Natural killer cell (primary cell): ENCODE results near the gene GOLGA8M. TPM values are rescaled to one million over a fixed set of nuclear protein-coding genes. Genes with fewer than 3 reads are reported as not detected.
"Not testable (repeated sequence)": the region's sequence is repeated elsewhere in the genome, so short reads cannot be mapped to it uniquely, and the experiment has no call there.

Experiments
- ATAC-seq, 3 donors: fragments of 150-1000 bp in 2 of 3; fragments of 200-7000 bp in 1 of 3; cut with Tn5 transposase; 1 replicate in 1 of 3; 2 replicates in 2 of 3; pipeline ENCODE4 v1.10.0; 2021; ENCODE audit warnings: mild to moderate bottlenecking in 2 of 3, moderate library complexity in 2 of 3
- DNase-seq, 2 donors: peaks; one replicate each; pipeline versions ENCODE4 v3.0.0 to v3.0.0-alpha.2; 2013 to 2021; ENCODE audit warnings: mixed read lengths in 1 of 2
- H3K27ac ChIP-seq: one replicate; pipeline ENCODE4 v1.5.1; 2013; ENCODE audit warnings: mild to moderate bottlenecking, low read length
- H3K27me3 ChIP-seq: one replicate; pipeline ENCODE4 v1.6.1; 2013; ENCODE audit warnings: low read length; ENCODE audit not compliant: control insufficient read depth, insufficient read depth
- H3K36me3 ChIP-seq: one replicate; pipeline ENCODE4 v1.6.1; 2013; ENCODE audit warnings: low read length; ENCODE audit not compliant: control insufficient read depth, insufficient read depth
- H3K4me1 ChIP-seq: one replicate; pipeline ENCODE4 v1.6.1; 2013; ENCODE audit warnings: low read length; ENCODE audit not compliant: control insufficient read depth, insufficient read depth
- H3K4me3 ChIP-seq: one replicate; pipeline ENCODE4 v1.5.1; 2013; ENCODE audit warnings: low read length
- H3K9me3 ChIP-seq: one replicate; pipeline ENCODE4 v1.6.1; 2013; ENCODE audit warnings: low read length; ENCODE audit not compliant: control insufficient read depth, insufficient read depth
- H3K27ac Mint-ChIP-seq, 2 donors: one replicate each; pipeline ENCODE4 v1.8.0; 2022; ENCODE audit warnings: mild to moderate bottlenecking in 2 of 2, mixed read lengths in 2 of 2, moderate library complexity in 1 of 2
- H3K27me3 Mint-ChIP-seq, 2 donors: one replicate each; pipeline ENCODE4 v1.8.0; 2022; ENCODE audit warnings: low read depth in 2 of 2, mixed read lengths in 2 of 2
- H3K36me3 Mint-ChIP-seq: one replicate; pipeline ENCODE4 v1.8.0; 2022; ENCODE audit warnings: mixed read lengths
- H3K4me1 Mint-ChIP-seq, 2 donors: one replicate each; pipeline ENCODE4 v1.8.0; 2022; ENCODE audit warnings: mixed read lengths in 2 of 2
- H3K4me3 Mint-ChIP-seq: one replicate; pipeline ENCODE4 v1.8.0; 2022; ENCODE audit warnings: mild to moderate bottlenecking, moderate library complexity, mixed read lengths
- H3K9me3 Mint-ChIP-seq, 2 donors: one replicate each; pipeline ENCODE4 v1.8.0; 2022; ENCODE audit warnings: mixed read lengths in 2 of 2
- WGBS: methylation state at CpG from one replicate; pipeline ENCODE4 v1.1.7; 2013; ENCODE audit warnings: missing lambda C conversion rate; ENCODE audit not compliant: insufficient coverage; 5-methylcytosine and 5-hydroxymethylcytosine counted together
- intact Hi-C: fragments of 100-400 bp; cut with micrococcal nuclease; formaldehyde crosslinking; loops from one replicate; pipeline ENCODE4 v1.14.2; 2022
- total RNA-seq, 4 donors: library from RNA; stranded (reverse); fragments of 120-200 nt in 1 of 4; gene quantifications; one replicate each; pipeline versions ENCODE4 v1.2.3 to v1.2.4, GENCODE V29; 2013 to 2022

Gene GOLGA8M
- total RNA-seq, 3 donors from 2014 or later (not counting 1 experiment from before 2014, with no cell fraction given), result 10.2 to 24.6 (median 11.7) TPM

GRCh38 chr15:28660750-28661149 is 51.5 kb downstream of the GOLGA8M start:
- H3K9me3 Mint-ChIP-seq, H3K4me1 ChIP-seq, H3K36me3 Mint-ChIP-seq, H3K36me3 ChIP-seq, H3K9me3 ChIP-seq, H3K27ac Mint-ChIP-seq, intact Hi-C loops, ATAC-seq, H3K27me3 Mint-ChIP-seq, DNase-seq, H3K4me3 Mint-ChIP-seq, H3K4me3 ChIP-seq, H3K4me1 Mint-ChIP-seq, H3K27me3 ChIP-seq, H3K27ac ChIP-seq: not testable (repeated sequence)
- WGBS, result no CpG with 5 or more reads among the region's 7 CpGs

GRCh38 chr15:28656018-28656360 is 56.2 kb downstream of the GOLGA8M start:
- H3K27ac ChIP-seq, DNase-seq, H3K4me3 ChIP-seq, H3K36me3 ChIP-seq, H3K4me1 Mint-ChIP-seq, H3K4me1 ChIP-seq, H3K9me3 ChIP-seq, H3K27me3 ChIP-seq, H3K4me3 Mint-ChIP-seq, H3K27me3 Mint-ChIP-seq, H3K27ac Mint-ChIP-seq, H3K36me3 Mint-ChIP-seq, H3K9me3 Mint-ChIP-seq, ATAC-seq, intact Hi-C loops: not testable (repeated sequence)
- no CpG with 5 or more reads among the region's 4 CpGs for WGBS

DNA sequence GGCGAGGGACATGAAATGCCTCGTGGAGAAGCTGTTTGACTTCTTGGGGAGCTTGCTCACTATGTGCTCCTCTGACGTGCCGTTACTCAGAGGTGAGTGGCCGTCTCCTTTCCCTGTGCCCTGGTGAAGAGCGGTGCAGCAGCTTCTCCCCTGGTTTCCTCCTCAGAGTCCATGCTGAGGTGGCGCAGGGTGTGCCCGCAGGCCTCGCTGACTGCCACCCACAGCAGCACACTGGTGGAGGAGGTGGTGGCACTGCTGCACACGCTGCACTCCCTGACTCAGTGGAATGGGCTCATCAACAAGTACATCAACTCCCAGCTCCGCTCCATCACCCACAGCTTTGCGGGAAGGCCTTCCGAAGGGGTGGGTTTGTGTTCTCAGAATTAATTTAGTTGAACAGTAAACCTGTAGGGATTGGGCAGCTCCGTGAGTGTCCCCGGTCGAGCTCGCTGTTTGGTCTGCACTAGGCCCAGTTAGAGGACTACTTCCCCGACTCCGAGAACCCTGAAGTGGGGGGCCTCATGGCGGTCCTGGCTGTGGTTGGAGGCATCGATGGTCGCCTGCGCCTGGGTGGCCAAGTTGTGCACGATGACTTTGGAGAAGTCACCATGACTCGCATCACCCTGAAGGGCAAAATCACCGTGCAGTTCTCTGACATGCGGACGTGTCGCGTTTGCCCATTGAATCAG is 56.7 kb downstream of the GOLGA8M start:
- H3K27me3 Mint-ChIP-seq, H3K4me1 Mint-ChIP-seq, H3K4me3 ChIP-seq, H3K27ac Mint-ChIP-seq, H3K9me3 ChIP-seq, intact Hi-C loops, ATAC-seq, H3K36me3 ChIP-seq, H3K4me3 Mint-ChIP-seq, H3K9me3 Mint-ChIP-seq, DNase-seq, H3K4me1 ChIP-seq, H3K27me3 ChIP-seq, H3K27ac ChIP-seq, H3K36me3 Mint-ChIP-seq: not testable (repeated sequence)
- WGBS, result 97% methylated on average over 14 of the region's 30 CpGs

GRCh38 chr15:28654194-28654593 is 58.0 kb downstream of the GOLGA8M start:
- intact Hi-C loops, H3K9me3 ChIP-seq, H3K4me3 ChIP-seq, H3K27ac Mint-ChIP-seq, H3K4me3 Mint-ChIP-seq, H3K4me1 ChIP-seq, H3K36me3 ChIP-seq, H3K27me3 ChIP-seq, H3K27ac ChIP-seq, ATAC-seq, H3K27me3 Mint-ChIP-seq, H3K4me1 Mint-ChIP-seq, DNase-seq, H3K9me3 Mint-ChIP-seq, H3K36me3 Mint-ChIP-seq: not testable (repeated sequence)
- no CpG with 5 or more reads among the region's 11 CpGs for WGBS

GRCh38 chr15:28652538-28652937 is 59.7 kb downstream of the GOLGA8M start:
- intact Hi-C loops, DNase-seq, H3K27me3 Mint-ChIP-seq, H3K27ac ChIP-seq, H3K4me3 Mint-ChIP-seq, H3K4me1 ChIP-seq, H3K27me3 ChIP-seq, H3K9me3 Mint-ChIP-seq, H3K9me3 ChIP-seq, H3K36me3 ChIP-seq, ATAC-seq, H3K4me1 Mint-ChIP-seq, H3K36me3 Mint-ChIP-seq, H3K4me3 ChIP-seq: not testable (repeated sequence)
- peak overlapping the region in 1 of 2 donors; percentile 85 for H3K27ac Mint-ChIP-seq
- 96% methylated on average over 8 of the region's 10 CpGs for WGBS

Other genes starting within 250 kb of the GOLGA8M start
- gene GOLGA8G, start 179.4 kb downstream of the GOLGA8M start, total RNA-seq, result under 1 TPM in 2 of 3 donors, not detected in 1; 0.09 to 0.11 TPM
- gene GOLGA6L25, start 158.9 kb downstream of the GOLGA8M start, total RNA-seq, result not detected
- gene GOLGA6L7, start 136.2 kb upstream of the GOLGA8M start, total RNA-seq, result not detected
- gene APBA2, start 173.6 kb upstream of the GOLGA8M start, total RNA-seq, result 100 to 1,000 TPM in 1 of 3 donors, 10 to 100 TPM in 2; 96.4 to 119 (median 97.9) TPM